GM18507 (cell line): ENCODE measurements around the gene FGFR2.

Experiments used
- DNase-seq: peaks from one replicate; pipeline ENCODE4 v3.0.0; 2011; ENCODE audit warnings: low read depth; ENCODE audit not compliant: insufficient read length; ENCODE audit errors: extremely low spot score
- FAIRE-seq: peaks from 2 replicates; lab custom pipeline; 2011; peaks lifted over from hg19 to GRCh38; lab: Jason Lieb, UNC

The FGFR2 gene

GRCh38 chr10:121598263-121599249, at the start of gene FGFR2:
FGFR2 (minus strand) TSS chr10:121598444; CDS start chr10:121593817, 4,627 bp downstream.
- DNase-seq: peak; percentile 38

GRCh38 chr10:121647401-121647800, 49.2 kb upstream of the FGFR2 start:
- no peak for DNase-seq
- no peak for FAIRE-seq

More at GRCh38 chr10:121598263-121599249, at the start of gene FGFR2:
- FAIRE-seq: no peak

- FAIRE-seq: no peak
- no peak for DNase-seq
These were observed 47.5 kb upstream of the FGFR2 start for GRCh38 chr10:121645696-121646095.

GRCh38 chr10:121644501-121644900, 46.3 kb upstream of the FGFR2 start:
- no peak for DNase-seq
- no peak for FAIRE-seq

GRCh38 chr10:121640266-121640665, 42.0 kb upstream of the FGFR2 start:
- no peak for FAIRE-seq
- no peak for DNase-seq

- FAIRE-seq (no peak), DNase-seq (no peak)
These were observed 41.2 kb upstream of the FGFR2 start for GRCh38 chr10:121639416-121639815.

- no peak for FAIRE-seq
These were observed 39.2 kb upstream of the FGFR2 start for GRCh38 chr10:121637437-121637836.

GRCh38 chr10:121633056-121633455, 34.8 kb upstream of the FGFR2 start:
- FAIRE-seq (no peak), DNase-seq (no peak)

More at GRCh38 chr10:121637437-121637836, 39.2 kb upstream of the FGFR2 start:
- no peak for DNase-seq

- FAIRE-seq (no peak), DNase-seq (no peak)
These were observed 33.3 kb upstream of the FGFR2 start for GRCh38 chr10:121631365-121632029.

GRCh38 chr10:121628859-121629258, 30.6 kb upstream of the FGFR2 start:
- DNase-seq: no peak
- no peak for FAIRE-seq

GRCh38 chr10:121627876-121628581, 29.8 kb upstream of the FGFR2 start:
- FAIRE-seq: no peak
- DNase-seq: no peak

- DNase-seq (no peak), FAIRE-seq (no peak)
These were observed 26.7 kb upstream of the FGFR2 start for GRCh38 chr10:121624836-121625486.

GRCh38 chr10:121618906-121619305, 20.7 kb upstream of the FGFR2 start:
- no peak for FAIRE-seq
- DNase-seq: no peak

- FAIRE-seq (no peak), DNase-seq (no peak)
These were observed 18.9 kb upstream of the FGFR2 start for GRCh38 chr10:121617176-121617575.

- FAIRE-seq: no peak
- no peak for DNase-seq
These were observed 18.0 kb upstream of the FGFR2 start for GRCh38 chr10:121616291-121616690.

GRCh38 chr10:121615836-121616235, 17.6 kb upstream of the FGFR2 start:
- FAIRE-seq: no peak

GRCh38 chr10:121615435-121615793, 17.2 kb upstream of the FGFR2 start:
- FAIRE-seq (no peak), DNase-seq (no peak)

More at GRCh38 chr10:121615836-121616235, 17.6 kb upstream of the FGFR2 start:
- DNase-seq: no peak

- no peak for FAIRE-seq
These were observed 16.6 kb upstream of the FGFR2 start for GRCh38 chr10:121614613-121615434.

GRCh38 chr10:121613456-121613855, 15.2 kb upstream of the FGFR2 start:
- FAIRE-seq (no peak), DNase-seq (no peak)

More at GRCh38 chr10:121614613-121615434, 16.6 kb upstream of the FGFR2 start:
- DNase-seq: no peak
